Skeletal muscle cell (primary cell): ENCODE results near the gene CHSY3.

ENCODE experiments used
- DNase-seq: peaks from one replicate; pipeline ENCODE4 v3.0.0-alpha.2; 2010; ENCODE audit warnings: low read depth
- H3K4me3 ChIP-seq: 2 replicates; pipeline ENCODE4 v1.5.1; 2011; ENCODE audit warnings: low read depth, mild to moderate bottlenecking, control low read depth, low read length, moderate library complexity

Gene CHSY3

GRCh38 chr5:130068101-130068500 lies 163.8 kb downstream of the CHSY3 start:
- no peak for DNase-seq
- H3K4me3 ChIP-seq, result no peak overlapping the region

DNA sequence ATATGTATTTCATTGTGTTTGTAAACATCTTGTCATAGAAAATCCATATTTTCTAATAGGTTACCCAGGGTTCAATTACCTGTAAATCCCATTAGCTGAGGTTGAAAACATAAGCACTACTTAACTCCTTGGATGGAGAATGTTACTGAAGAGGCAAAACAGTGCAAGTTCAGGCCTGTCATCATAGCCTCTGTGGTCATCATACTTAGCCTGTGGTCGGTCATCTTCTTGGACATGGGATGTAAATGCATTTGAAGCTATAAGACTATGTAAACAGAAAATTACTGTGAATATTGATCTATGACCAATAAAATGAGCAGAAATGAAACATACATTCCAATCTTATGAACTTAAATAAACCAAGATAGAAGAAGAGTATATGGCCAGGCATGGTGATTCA lies 164.7 kb downstream of the CHSY3 start:
- H3K4me3 ChIP-seq, result no peak overlapping the region
- DNase-seq, result no peak

DNA sequence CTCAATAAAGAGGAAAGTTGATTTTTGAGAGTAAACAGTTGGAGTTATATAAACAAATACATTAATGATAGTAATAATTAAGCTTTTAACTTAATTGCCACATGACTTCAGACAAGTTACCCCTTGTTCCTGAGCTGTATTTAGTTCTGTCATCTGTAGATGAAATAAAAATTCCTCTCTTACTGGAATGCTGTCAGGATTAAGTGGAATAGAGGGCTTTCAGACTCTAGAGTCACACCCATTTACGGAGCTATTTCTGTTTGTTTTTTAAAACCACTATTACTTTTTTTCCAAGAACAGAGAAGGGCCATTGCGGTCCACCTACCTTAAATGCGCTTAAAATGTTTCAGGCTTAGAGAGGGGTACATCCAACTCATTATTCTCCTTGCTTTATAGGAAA lies 170.6 kb downstream of the CHSY3 start:
- no peak overlapping the region for H3K4me3 ChIP-seq
- no peak for DNase-seq

- no peak overlapping the region for H3K4me3 ChIP-seq
- no peak for DNase-seq
Measured at GRCh38 chr5:130077007-130077406, 172.7 kb downstream of the CHSY3 start.

GRCh38 chr5:130078661-130079060 lies 174.4 kb downstream of the CHSY3 start:
- no peak for DNase-seq
- H3K4me3 ChIP-seq, result no peak overlapping the region

DNA sequence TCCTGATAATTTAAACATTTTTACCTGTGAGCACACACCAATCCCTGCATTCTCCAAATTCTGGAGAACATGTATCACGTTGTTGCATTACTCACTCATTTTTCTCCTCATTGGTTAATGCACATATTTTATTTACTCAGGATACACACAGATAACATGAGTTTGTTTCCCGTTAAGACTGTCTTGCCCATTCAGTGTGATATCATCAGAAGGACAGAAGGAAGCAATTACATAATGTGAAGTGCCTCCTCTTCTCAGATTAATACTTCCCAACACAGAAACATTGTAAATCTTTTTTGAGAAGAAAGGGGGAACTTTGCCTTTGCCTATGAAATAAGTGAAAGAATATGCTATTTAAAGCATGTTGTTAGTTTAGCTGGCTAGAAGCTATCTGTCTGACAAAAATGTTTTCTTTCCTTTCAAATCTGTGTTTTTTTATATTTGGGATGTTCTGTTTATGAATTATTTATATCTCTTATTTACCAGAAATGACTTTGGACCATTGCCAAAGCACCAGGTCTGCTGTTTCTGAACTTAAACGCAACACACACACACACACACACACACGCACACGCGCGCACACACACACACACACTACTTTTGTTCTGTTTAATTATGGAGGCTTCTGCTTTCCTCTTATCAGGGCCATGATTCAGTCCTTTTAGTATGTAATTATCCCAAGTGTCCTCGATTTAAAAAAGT lies 186.5 kb downstream of the CHSY3 start:
- H3K4me3 ChIP-seq, result no peak overlapping the region
- DNase-seq, result no peak

GRCh38 chr5:130092991-130093390 lies 188.7 kb downstream of the CHSY3 start:
- no peak overlapping the region for H3K4me3 ChIP-seq
- DNase-seq, result no peak

- no peak for DNase-seq
- no peak overlapping the region for H3K4me3 ChIP-seq
Measured at GRCh38 chr5:130096483-130096882, 192.2 kb downstream of the CHSY3 start.

DNA sequence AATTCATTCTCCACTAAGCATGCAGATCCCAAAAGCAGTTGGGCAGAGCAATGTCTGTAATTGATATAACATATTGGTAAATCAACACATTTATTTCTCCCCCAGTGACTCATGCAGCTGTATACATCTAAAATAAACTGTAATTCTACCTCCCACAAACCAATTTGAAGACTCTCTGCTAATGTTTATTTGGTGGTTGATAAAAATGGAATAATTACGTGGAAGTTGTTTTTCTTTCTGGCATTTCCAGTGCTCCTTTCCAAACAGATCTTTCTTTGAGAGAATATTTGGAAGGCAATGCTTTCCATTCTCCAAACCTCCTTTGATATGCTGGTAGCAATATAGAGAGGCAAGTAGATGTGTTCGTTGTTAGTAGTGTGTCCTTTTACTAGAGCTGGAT lies 194.7 kb downstream of the CHSY3 start:
- DNase-seq, result no peak
- no peak overlapping the region for H3K4me3 ChIP-seq

DNA sequence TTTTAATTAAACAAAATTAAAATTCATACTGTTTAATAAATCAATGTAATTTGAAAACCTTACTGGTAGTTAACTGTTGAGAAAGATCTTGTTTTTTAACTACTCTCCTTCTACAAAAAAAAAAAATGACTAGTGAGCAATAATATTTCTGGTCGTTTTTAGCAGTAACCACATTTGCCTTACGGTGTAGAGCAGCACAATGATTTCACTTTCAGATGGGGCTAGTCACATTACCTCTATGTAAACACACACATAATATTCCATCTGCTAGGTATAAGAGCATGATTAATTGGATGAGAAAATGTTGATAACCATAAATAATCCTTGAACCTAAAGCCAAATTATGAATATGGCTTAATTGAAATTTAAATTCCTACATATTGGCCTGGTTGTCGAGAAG lies 198.1 kb downstream of the CHSY3 start:
- H3K4me3 ChIP-seq, result no peak overlapping the region
- no peak for DNase-seq

DNA sequence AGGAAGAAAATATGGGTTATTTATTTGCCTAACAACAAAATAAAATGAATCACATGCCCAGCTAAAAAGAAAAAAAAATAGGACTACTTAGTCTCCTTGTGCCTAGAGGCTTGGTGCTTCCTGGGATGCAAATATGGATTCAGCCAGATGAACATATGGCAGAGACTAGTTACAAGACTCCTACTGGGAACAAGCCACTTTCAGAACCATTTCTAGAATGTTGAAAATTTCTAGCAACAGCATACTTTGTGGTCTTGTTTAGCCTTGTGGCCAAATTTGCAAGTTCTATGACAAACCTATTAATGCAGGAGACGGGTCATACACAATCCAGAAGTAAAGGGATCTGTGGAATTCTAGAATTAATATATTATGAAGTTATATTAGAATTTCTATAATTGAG lies 198.7 kb downstream of the CHSY3 start:
- no peak for DNase-seq
- H3K4me3 ChIP-seq, result no peak overlapping the region

DNA sequence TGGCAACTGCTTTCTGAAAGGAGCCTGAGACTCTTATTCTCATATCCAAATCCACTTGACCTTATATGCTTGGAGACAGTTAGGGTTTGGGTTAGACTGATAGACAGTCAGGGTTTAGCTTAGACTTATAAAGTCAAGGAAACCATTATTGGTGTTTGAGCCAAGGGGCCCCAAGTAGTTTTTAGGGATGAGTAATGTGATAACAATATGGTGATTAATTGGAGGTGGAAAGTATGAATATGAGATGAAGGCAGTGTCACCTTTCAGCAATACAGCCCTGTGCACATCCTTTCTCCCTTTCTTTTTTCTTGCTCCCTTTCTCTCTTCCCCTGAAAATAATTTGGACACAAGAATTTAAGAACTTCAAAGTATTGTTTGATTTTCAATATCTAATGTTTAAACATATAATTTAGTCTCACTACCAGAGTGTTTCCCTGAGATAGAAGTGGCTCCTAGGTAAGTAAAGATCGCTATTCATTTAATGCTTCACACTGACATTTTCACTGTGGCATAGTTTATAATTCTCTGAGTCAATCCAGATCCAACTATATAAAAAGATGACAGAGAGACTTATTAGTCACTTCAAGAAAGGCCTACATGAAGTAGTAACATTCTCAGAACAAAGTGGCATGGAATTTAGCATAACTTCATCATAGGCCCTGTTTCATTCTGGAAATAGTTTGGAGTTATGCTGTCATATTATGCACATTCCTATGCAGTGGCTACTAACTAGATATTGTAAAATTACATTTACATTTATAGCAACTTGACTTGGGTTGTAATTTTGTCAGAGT lies 200.8 kb downstream of the CHSY3 start:
- no peak overlapping the region for H3K4me3 ChIP-seq
- no peak for DNase-seq

GRCh38 chr5:130106480-130106879 lies 202.2 kb downstream of the CHSY3 start:
- H3K4me3 ChIP-seq, result no peak overlapping the region
- no peak for DNase-seq

- DNase-seq, result no peak
- H3K4me3 ChIP-seq, result no peak overlapping the region
Measured at GRCh38 chr5:130109152-130109551, 204.9 kb downstream of the CHSY3 start.

DNA sequence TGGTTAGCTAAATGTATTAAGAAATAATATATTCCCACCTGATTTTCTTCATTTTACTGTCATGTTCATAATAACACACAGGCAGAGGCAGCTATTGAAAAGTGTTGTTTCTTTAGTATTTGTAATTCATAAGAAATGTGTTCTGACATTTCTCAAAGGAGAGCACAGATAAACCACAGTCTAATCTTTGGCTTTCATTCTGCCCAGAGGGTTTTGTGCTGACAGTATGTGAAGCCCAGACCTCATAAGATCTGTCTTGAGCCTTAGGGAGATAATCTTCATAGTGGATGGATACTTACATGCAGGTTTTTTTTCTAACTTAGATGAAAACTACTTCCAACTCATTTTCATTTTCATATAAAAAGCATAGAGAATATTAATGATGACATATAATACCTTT lies 206.1 kb downstream of the CHSY3 start:
- H3K4me3 ChIP-seq, result no peak overlapping the region
- DNase-seq, result no peak

GRCh38 chr5:130111746-130112145 lies 207.5 kb downstream of the CHSY3 start:
- no peak for DNase-seq
- no peak overlapping the region for H3K4me3 ChIP-seq

GRCh38 chr5:130112246-130112645 lies 208.0 kb downstream of the CHSY3 start:
- H3K4me3 ChIP-seq, result no peak overlapping the region
- no peak for DNase-seq

- H3K4me3 ChIP-seq, result no peak overlapping the region
- no peak for DNase-seq
Measured at GRCh38 chr5:130115686-130116085, 211.4 kb downstream of the CHSY3 start.

DNA sequence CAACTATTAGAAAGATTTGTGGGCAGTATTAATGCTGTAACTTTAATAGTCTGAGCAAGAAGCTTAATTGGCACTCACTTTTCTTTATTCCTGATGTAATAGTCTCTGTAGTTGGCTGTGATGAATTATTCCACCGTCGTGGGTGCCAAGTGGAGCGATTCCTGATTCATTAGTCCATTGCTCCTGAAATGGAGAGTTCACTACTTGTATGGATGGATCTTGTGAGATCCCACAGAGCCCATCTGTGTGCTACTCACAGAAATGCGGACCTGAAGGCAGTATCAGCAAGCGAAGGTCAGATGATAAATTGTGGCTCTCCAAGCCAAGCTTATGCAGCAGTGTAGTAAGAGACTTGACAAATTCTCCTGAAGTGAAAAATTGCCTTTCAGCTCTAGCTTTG lies 212.2 kb downstream of the CHSY3 start:
- no peak overlapping the region for H3K4me3 ChIP-seq
- no peak for DNase-seq

- H3K4me3 ChIP-seq, result no peak overlapping the region
- DNase-seq, result no peak
Measured at GRCh38 chr5:130116972-130117371, 212.7 kb downstream of the CHSY3 start.

GRCh38 chr5:130126746-130127145 lies 222.5 kb downstream of the CHSY3 start:
- H3K4me3 ChIP-seq, result no peak overlapping the region
- peak; percentile 32 for DNase-seq
